ENCODE measurements around the gene MPL.

DNA sequence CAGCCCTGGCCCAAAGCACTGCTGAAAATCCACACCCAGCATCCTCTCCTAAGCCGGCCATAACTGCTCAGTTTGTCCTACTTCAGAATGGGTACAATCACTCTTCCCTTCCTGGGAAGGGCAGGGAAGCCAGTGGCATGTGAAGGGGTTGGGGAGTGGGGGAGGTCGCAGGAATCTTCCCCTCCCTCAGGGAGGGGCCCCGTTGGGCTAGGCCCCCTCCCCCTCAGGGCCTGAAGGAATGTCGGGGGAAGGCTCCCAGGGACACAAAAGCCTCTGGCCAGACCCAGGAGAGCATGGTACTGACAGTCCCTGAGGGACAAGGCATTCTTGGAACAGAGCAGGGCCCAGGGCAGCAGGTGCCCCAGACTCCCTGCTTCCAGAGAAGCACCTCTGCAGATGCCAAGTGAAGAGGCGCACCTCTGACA, 29.0 kb downstream of the MPL start:
- TF ChIP-seq, protein P1, sequence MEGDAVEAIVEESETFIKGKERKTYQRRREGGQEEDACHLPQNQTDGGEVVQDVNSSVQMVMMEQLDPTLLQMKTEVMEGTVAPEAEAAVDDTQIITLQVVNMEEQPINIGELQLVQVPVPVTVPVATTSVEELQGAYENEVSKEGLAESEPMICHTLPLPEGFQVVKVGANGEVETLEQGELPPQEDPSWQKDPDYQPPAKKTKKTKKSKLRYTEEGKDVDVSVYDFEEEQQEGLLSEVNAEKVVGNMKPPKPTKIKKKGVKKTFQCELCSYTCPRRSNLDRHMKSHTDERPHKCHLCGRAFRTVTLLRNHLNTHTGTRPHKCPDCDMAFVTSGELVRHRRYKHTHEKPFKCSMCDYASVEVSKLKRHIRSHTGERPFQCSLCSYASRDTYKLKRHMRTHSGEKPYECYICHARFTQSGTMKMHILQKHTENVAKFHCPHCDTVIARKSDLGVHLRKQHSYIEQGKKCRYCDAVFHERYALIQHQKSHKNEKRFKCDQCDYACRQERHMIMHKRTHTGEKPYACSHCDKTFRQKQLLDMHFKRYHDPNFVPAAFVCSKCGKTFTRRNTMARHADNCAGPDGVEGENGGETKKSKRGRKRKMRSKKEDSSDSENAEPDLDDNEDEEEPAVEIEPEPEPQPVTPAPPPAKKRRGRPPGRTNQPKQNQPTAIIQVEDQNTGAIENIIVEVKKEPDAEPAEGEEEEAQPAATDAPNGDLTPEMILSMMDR (IDR thresholded peaks at IDR 0.05; ENCODE audit: low read depth, low read length, missing input control), result no peak
- no peak for TF ChIP-seq SP1 (IDR thresholded peaks at IDR 0.05)
